Measurements from ENCODE around the gene SLC19A1. TPM values are rescaled to one million over a fixed set of nuclear protein-coding genes. Genes with fewer than 3 reads are reported as not detected.

The SLC19A1 gene
- total RNA-seq, 2 donors from 2014 or later, result 12.2 to 15.5 TPM

DNA sequence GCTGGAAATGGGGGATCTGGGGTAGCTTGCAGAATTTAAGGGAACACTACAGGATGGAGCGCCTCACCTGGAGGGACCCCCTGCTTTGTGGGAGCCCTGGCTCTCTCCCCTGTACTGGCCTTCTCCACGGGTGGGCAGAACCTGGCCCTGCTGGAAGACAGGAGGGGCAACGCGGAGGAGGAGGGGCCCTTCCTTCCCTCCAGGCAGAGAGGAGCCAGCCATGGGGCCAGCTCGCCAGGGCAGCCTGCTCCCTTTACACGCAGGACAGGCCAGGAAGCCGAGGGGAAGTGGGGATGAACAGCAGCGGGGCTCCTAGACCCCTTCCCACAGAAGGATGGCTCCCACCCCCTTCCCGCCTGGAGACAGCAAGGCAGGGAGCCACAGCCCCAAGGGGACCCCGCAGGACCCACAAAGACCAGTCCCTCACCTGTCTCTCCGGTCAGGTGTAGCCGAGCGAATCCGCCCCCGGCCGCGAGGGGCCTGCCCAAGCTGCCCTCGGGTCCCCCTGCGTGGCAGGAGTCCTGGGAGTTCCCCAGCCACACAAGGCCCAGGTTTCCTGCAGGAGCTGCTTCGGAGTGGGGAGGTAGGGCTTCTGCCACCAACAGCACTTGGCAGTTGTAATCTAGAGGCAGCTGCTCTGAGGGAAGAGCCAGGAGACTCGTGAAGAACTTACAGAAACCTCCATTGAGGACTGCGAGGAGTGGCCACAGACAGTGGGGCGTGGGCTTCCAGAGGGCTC, 1.6 kb upstream of the SLC19A1 start:
- Histone ChIP-seq H3K4me1 (replicated peaks) (peaks cover 4% of the 10 kb centered on the region), H3K9me3 (no peaks in the 10 kb centered on the region), H3K27ac (no peak overlapping the region), H3K36me3 (no peaks in the 10 kb centered on the region), H3K27me3 (replicated peaks; ENCODE audit: insufficient read depth) (no peaks in the 10 kb centered on the region), H3K4me3 (no peak overlapping the region)
- 81% methylated on average over 18 of the region's 23 CpGs for WGBS
- intact Hi-C loops (cut with DNase I), result no loop called here
- no peak for TF ChIP-seq POLR2AphosphoS5 (IDR thresholded peaks at IDR 0.05)
- TF ChIP-seq POLR2A (IDR thresholded peaks at IDR 0.05), result no peak
- TF ChIP-seq, protein P1, sequence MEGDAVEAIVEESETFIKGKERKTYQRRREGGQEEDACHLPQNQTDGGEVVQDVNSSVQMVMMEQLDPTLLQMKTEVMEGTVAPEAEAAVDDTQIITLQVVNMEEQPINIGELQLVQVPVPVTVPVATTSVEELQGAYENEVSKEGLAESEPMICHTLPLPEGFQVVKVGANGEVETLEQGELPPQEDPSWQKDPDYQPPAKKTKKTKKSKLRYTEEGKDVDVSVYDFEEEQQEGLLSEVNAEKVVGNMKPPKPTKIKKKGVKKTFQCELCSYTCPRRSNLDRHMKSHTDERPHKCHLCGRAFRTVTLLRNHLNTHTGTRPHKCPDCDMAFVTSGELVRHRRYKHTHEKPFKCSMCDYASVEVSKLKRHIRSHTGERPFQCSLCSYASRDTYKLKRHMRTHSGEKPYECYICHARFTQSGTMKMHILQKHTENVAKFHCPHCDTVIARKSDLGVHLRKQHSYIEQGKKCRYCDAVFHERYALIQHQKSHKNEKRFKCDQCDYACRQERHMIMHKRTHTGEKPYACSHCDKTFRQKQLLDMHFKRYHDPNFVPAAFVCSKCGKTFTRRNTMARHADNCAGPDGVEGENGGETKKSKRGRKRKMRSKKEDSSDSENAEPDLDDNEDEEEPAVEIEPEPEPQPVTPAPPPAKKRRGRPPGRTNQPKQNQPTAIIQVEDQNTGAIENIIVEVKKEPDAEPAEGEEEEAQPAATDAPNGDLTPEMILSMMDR (IDR thresholded peaks at IDR 0.05), result no peak
- no peak for DNase-seq (ENCODE audit: low spot score)

DNA sequence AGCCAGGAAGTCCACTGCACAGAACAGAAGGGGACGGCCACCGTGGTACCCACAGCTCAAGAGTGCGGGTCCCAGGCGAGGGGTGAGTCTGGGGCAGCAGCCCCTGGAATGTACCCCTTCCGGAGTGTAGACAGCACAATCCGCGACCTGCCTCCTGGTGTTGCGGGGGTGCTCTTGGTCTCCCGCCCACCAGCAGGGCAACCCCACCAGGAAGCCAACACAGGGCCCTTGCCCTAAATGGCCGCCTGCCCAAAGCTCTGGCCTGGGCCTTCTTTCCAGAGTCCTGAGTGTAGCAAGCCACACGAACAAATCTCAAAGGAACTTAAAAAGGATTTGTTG, 1.1 kb upstream of the SLC19A1 start:
- DNase-seq (ENCODE audit: low spot score), result no peak
- H3K36me3 ChIP-seq, result no peaks in the 10 kb centered on the region
- H3K27me3 ChIP-seq (replicated peaks; ENCODE audit: insufficient read depth), result no peaks in the 10 kb centered on the region
- H3K27ac ChIP-seq, result no peak overlapping the region
- peaks cover 4% of the 10 kb centered on the region for H3K4me1 ChIP-seq (replicated peaks)
- intact Hi-C loops (cut with DNase I), result no loop called here
- WGBS, result 84% methylated on average over 9 of the region's 11 CpGs
- H3K4me3 ChIP-seq, result no peak overlapping the region
- TF ChIP-seq, protein P1 (IDR thresholded peaks at IDR 0.05), result no peak
- TF ChIP-seq POLR2A (IDR thresholded peaks at IDR 0.05) (no peak), POLR2AphosphoS5 (IDR thresholded peaks at IDR 0.05) (no peak)
- H3K9me3 ChIP-seq, result no peaks in the 10 kb centered on the region

DNA sequence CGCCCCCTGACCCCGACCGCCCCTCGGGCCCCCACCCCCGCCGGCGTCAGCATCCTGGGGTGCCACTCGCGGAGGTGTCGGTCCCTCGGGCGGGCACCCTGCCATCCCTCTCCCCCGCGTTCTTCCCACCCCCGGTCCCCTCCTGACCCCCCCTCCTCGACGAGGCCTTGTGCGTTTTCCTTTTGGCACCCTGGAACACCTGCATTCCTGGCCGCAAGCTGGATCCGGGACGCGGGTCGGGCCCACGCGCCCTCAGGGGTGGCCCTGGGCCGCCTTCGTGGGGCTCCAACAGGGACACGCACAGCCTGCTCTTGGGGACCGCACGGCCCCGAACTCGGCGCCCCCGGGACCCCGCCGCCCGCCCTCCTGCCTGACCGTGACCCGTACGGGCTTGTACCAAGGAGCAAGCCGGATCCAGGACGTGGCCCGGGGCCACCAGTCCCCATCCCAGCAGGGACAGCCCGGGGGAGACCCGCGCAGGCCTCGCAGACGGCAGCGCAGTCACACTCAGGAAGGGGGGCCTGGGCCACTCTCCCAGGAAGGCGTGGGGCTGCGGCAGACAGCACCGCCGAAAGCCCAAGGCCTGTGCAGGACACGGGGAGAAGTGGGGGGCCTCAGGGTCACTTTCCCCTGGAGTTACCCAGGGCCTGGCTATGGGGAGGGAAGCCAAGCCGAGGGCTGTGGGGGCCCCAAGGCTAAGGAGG, 579 bp upstream of the SLC19A1 start:
- peak overlapping the region; percentile 76 to 77 for H3K4me3 ChIP-seq
- 19% methylated on average over 24 of the region's 55 CpGs for WGBS
- H3K4me1 ChIP-seq (replicated peaks), result peaks cover 4% of the 10 kb centered on the region
- intact Hi-C loops (cut with DNase I), result no loop called here
- H3K27me3 ChIP-seq (replicated peaks; ENCODE audit: insufficient read depth), result no peaks in the 10 kb centered on the region
- H3K27ac ChIP-seq, result peak overlapping the region; percentile 66 to 67
- no peaks in the 10 kb centered on the region for H3K9me3 ChIP-seq
- TF ChIP-seq, protein P1 (IDR thresholded peaks at IDR 0.05), result no peak
- TF ChIP-seq POLR2AphosphoS5 (IDR thresholded peaks at IDR 0.05), result no peak
- no peak for TF ChIP-seq POLR2A (IDR thresholded peaks at IDR 0.05)
- no peaks in the 10 kb centered on the region for H3K36me3 ChIP-seq
- DNase-seq (ENCODE audit: low spot score), result no peak

DNA sequence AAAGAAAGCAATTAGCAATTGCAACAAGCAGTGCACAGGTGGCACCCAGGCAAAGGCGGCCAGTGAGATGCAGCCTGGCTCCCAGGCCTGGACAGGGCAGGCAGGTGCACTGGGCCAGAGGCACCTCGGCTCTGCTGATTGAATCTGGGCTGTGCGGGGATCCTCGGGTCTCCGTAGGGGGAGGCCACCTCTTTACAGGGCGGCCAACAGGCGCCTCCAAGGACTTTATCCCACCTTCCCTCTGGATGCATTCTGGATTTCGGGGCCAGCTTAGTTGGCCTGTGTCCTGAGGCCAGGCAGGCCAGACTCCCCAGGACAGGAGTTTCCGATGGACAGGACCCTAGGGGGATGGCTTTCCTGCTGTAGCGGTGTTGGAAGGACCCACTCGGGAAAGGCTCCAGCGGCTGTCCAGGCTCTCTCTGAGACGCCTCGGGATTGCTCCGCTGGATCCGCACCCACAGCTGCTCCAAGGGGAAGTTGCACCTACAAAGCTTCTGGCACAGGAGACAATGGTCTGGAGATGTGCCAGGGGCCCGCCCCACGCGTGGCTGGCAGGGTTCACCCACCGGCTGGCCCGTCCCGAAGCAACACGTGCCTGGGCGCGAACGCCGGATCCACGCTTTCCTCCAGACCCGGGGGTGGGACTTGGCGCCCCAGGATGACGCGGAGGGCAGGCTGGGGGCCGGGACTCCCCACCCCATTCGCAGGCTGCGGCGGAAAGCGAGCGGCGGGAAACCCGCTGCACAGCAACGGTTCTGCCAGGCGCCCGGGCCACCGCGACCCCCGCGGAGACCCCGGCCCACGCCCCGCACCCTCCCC, 810 bp downstream of the SLC19A1 start:
- TF ChIP-seq POLR2AphosphoS5 (IDR thresholded peaks at IDR 0.05) (peak; percentile 46), POLR2A (IDR thresholded peaks at IDR 0.05) (no peak)
- TF ChIP-seq, protein P1 (IDR thresholded peaks at IDR 0.05), result peak in 1 of 4 experiments; percentile 11
- no peaks in the 10 kb centered on the region for H3K36me3 ChIP-seq
- WGBS, result 38% methylated on average over 17 of the region's 50 CpGs
- H3K27me3 ChIP-seq (replicated peaks; ENCODE audit: insufficient read depth), result no peaks in the 10 kb centered on the region
- peak; percentile 57 for DNase-seq (ENCODE audit: low spot score)
- H3K4me1 ChIP-seq (replicated peaks), result peaks cover 4% of the 10 kb centered on the region
- intact Hi-C loops (cut with DNase I), result no loop called here
- peak overlapping the region in 1 of 2 donors; percentile 67 for H3K27ac ChIP-seq
- no peaks in the 10 kb centered on the region for H3K9me3 ChIP-seq
- peak overlapping the region; percentile 76 to 77 for H3K4me3 ChIP-seq

Measured in prostate gland (tissue), 2 donors.